ENCODE data around the gene RAB30.

The RAB30 gene

DNA sequence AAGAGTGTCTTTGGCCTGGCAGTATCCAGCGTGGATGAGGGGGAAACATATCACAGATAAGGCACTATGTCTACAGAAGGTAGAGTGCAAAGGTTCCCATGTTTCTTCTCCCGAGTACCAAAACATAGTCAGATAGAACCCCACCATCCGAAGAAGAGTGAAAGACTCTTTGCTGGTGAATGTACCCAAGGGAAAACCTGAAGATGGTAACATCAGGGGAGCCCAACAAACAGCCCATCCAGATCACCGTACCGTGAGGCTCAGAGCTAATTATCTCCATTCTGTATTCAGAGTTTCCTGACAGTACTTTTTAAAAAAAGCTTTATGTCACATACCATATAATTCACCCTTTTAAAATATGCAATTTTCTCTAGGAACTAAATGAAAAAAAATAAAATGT, 44.4 kb downstream of the RAB30 start:
- Mint-ChIP-seq H3K36me3 (ENCODE audit: low read depth) (no peaks in the 10 kb centered on the region), H3K27ac (no peak overlapping the region), H3K4me1 (peaks cover 6% of the 10 kb centered on the region), H3K4me3 (no peak overlapping the region), H3K27me3 (ENCODE audit: low read depth) (no peaks in the 10 kb centered on the region), H3K9me3 (no peaks in the 10 kb centered on the region)
- TF ChIP-seq, protein P1, sequence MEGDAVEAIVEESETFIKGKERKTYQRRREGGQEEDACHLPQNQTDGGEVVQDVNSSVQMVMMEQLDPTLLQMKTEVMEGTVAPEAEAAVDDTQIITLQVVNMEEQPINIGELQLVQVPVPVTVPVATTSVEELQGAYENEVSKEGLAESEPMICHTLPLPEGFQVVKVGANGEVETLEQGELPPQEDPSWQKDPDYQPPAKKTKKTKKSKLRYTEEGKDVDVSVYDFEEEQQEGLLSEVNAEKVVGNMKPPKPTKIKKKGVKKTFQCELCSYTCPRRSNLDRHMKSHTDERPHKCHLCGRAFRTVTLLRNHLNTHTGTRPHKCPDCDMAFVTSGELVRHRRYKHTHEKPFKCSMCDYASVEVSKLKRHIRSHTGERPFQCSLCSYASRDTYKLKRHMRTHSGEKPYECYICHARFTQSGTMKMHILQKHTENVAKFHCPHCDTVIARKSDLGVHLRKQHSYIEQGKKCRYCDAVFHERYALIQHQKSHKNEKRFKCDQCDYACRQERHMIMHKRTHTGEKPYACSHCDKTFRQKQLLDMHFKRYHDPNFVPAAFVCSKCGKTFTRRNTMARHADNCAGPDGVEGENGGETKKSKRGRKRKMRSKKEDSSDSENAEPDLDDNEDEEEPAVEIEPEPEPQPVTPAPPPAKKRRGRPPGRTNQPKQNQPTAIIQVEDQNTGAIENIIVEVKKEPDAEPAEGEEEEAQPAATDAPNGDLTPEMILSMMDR (IDR thresholded peaks at IDR 0.05; ENCODE audit: unreplicated experiment in 3 of 3): no peak

DNA sequence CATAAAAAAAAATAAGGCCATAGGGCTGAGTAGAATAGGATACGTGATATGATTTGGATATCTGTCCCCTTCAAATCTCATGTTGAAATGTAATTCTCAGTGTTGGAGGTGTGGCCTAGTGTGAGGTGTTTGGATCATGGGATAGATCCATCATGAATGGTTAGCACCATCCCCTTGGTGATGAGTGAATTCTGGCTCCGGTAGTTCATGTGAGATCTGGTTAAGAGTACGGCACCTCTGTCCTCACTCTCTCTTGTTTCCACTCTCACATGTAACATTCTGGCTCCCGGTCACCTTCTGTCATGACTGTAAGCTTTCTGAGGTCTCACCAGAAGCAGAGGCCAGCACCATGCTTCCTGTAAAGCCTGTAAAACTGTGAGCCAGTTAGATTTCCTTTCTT, 45.5 kb downstream of the RAB30 start:
- no peak overlapping the region for H3K4me3 Mint-ChIP-seq
- H3K27me3 Mint-ChIP-seq (ENCODE audit: low read depth): no peaks in the 10 kb centered on the region
- TF ChIP-seq, protein P1 (IDR thresholded peaks at IDR 0.05; ENCODE audit: unreplicated experiment in 3 of 3): no peak
- H3K9me3 Mint-ChIP-seq: no peaks in the 10 kb centered on the region
- no peak overlapping the region for H3K27ac Mint-ChIP-seq
- peaks cover 4% of the 10 kb centered on the region for H3K4me1 Mint-ChIP-seq
- no peaks in the 10 kb centered on the region for H3K36me3 Mint-ChIP-seq (ENCODE audit: low read depth)

DNA sequence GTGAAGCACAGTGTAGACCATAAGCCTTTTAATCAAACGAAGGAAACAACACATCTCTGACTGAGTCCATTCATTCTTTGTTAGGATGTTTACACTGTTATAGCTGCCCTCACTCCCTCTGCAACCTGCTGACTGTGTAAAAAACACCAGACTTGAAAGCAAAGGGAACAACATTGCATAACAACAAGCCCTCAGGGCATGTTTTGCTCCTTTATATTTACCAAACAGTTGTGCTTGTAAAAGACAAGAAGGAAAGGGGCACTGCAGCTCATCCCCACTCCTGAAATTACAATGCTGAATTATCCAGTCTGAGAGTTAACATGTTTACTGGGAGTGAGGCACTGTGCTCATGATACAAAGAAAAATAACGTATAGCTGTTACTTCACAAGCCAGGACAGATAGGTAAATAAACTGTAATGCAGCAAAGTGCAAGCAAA, 46.4 kb downstream of the RAB30 start:
- H3K27me3 Mint-ChIP-seq (ENCODE audit: low read depth): no peaks in the 10 kb centered on the region
- H3K4me1 Mint-ChIP-seq: peaks cover 4% of the 10 kb centered on the region
- H3K4me3 Mint-ChIP-seq: no peak overlapping the region
- peak overlapping the region in 1 of 3 experiments; percentile 5 for H3K27ac Mint-ChIP-seq
- no peaks in the 10 kb centered on the region for H3K36me3 Mint-ChIP-seq (ENCODE audit: low read depth)
- H3K9me3 Mint-ChIP-seq: no peaks in the 10 kb centered on the region
- TF ChIP-seq, protein P1 (IDR thresholded peaks at IDR 0.05; ENCODE audit: unreplicated experiment in 3 of 3): no peak

DNA sequence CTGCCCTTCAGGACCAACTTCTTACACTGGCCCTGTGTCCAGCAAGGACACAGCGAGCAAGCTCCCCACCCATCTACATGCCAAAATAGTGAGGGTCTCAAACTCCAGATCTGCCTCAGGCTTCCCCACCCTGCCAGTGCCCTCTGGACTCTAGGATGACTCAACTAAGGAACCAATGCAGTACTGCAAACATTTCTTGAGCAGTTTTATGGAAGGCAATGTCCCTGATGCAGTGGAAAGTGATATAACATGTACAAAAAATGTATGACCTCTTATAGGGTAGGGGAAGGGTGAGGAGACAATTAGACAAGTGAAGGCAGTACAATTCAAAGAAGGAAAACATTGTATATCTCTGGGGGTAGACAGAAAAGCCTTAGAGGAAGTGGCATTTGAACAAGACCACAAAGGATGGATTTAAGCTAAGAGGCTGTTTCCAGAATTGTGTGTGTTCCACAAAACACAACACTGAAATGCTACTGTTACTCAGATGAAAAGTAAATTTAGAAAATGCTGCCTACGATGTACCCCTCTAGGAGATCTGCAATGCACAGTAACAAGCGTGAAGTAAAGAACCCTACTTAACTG, 47.3 kb downstream of the RAB30 start:
- Mint-ChIP-seq H3K4me1 (peaks cover 4% of the 10 kb centered on the region), H3K27ac (no peak overlapping the region), H3K36me3 (ENCODE audit: low read depth) (no peaks in the 10 kb centered on the region), H3K27me3 (ENCODE audit: low read depth) (no peaks in the 10 kb centered on the region), H3K9me3 (peaks cover 2% of the 10 kb centered on the region), H3K4me3 (no peak overlapping the region)
- TF ChIP-seq, protein P1 (IDR thresholded peaks at IDR 0.05; ENCODE audit: unreplicated experiment in 3 of 3): no peak

DNA sequence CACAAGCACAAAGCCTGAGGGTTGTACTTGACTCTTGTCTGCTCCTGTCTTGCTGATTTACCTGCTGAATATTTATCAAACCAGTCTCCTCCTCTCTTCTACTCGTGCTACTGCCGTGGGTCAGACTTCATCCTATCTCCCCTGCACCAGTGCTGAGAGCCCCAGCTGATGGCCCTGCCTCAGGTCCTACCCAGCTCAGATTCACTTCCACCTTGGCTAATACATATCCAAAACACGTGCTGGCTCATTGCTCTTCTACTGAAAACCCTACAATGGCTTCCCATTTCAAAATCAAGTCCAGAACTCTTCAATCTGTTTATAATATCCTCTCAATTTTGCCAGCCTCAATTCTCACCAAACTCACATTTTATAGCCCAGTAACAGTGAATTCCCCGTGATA, 48.3 kb downstream of the RAB30 start:
- Mint-ChIP-seq H3K9me3 (peaks cover 5% of the 10 kb centered on the region), H3K27me3 (ENCODE audit: low read depth) (no peaks in the 10 kb centered on the region), H3K4me1 (peaks cover 4% of the 10 kb centered on the region), H3K4me3 (no peak overlapping the region), H3K27ac (no peak overlapping the region), H3K36me3 (ENCODE audit: low read depth) (no peaks in the 10 kb centered on the region)
- TF ChIP-seq, protein P1 (IDR thresholded peaks at IDR 0.05; ENCODE audit: unreplicated experiment in 3 of 3): no peak

DNA sequence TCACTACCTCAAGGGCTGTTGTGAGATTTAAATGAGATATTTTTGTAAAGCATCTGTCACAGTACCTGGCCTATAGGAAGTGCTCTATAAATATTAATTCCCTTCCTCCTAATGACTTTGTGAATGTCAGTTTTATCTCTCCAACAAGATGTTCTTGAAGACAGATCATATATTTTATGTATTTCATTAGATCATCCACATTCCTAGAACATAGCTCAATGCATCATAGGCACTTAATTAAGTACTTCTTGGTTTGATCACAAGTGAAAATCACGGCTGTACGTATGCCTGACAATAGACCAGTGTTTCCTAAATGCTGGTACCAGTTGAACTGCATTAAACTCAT, 49.9 kb downstream of the RAB30 start:
- Mint-ChIP-seq H3K36me3 (ENCODE audit: low read depth) (no peaks in the 10 kb centered on the region), H3K27me3 (ENCODE audit: low read depth) (no peaks in the 10 kb centered on the region), H3K4me3 (no peak overlapping the region), H3K4me1 (peaks cover 4% of the 10 kb centered on the region), H3K9me3 (peaks cover 8% of the 10 kb centered on the region), H3K27ac (no peak overlapping the region)
- TF ChIP-seq, protein P1 (IDR thresholded peaks at IDR 0.05; ENCODE audit: unreplicated experiment in 3 of 3): no peak

Data from nephron (organoid).